IgD-negative memory B cell (primary cell): ENCODE results near the gene C21orf58. TPM values are rescaled to one million over a fixed set of nuclear protein-coding genes. Genes with fewer than 3 reads are reported as not detected.

Source experiments
- H3K27ac Mint-ChIP-seq, 3 donors: one replicate each; pipeline ENCODE4 v1.8.0; 2020 to 2022; ENCODE audit warnings: mild to moderate bottlenecking in 3 of 3, mixed read lengths in 3 of 3, moderate library complexity in 1 of 3
- H3K27me3 Mint-ChIP-seq: one replicate; pipeline ENCODE4 v1.8.0; 2021; ENCODE audit warnings: mixed read lengths
- H3K36me3 Mint-ChIP-seq: one replicate; pipeline ENCODE4 v1.8.0; 2020; ENCODE audit warnings: mild to moderate bottlenecking, mixed read lengths
- H3K4me1 Mint-ChIP-seq, 3 donors: one replicate each; pipeline ENCODE4 v1.8.0; 2020 to 2022; ENCODE audit warnings: mixed read lengths in 3 of 3, mild to moderate bottlenecking in 1 of 3
- H3K4me3 Mint-ChIP-seq, 4 donors: one replicate each; pipeline ENCODE4 v1.8.0; 2020 to 2022; ENCODE audit warnings: mild to moderate bottlenecking in 4 of 4, mixed read lengths in 4 of 4, moderate library complexity in 3 of 4
- H3K9me3 Mint-ChIP-seq, 3 donors: one replicate each; pipeline ENCODE4 v1.8.0; 2020 to 2021; ENCODE audit warnings: mixed read lengths in 3 of 3, mild to moderate bottlenecking in 1 of 3
- polyA plus RNA-seq: library from polyadenylated mRNA; unstranded; fragments of 300-500 nt; fragmentation: Illumina TruSeq; gene quantifications from one replicate; pipeline ENCODE4 v1.2.3, GENCODE V29; 2021

Gene C21orf58
- polyA plus RNA-seq, 1 donor from 2014 or later: 1.3 TPM

- H3K27ac Mint-ChIP-seq: peak overlapping the region; percentile 39 to 84 (median 78)
- peaks cover 26 to 39% (median 31%) of the 10 kb centered on the region in 3 donors for H3K4me1 Mint-ChIP-seq
- H3K27me3 Mint-ChIP-seq: no peaks in the 10 kb centered on the region
- H3K9me3 Mint-ChIP-seq: no peaks in the 10 kb centered on the region
- peak overlapping the region; percentile 45 to 93 (median 90) for H3K4me3 Mint-ChIP-seq
- H3K36me3 Mint-ChIP-seq: peaks cover under 1% of the 10 kb centered on the region
Observed at GRCh38 chr21:46284733-46285132, 38.9 kb downstream of the C21orf58 start.

GRCh38 chr21:46284077-46284644, 39.5 kb downstream of the C21orf58 start:
- peak overlapping the region; percentile 45 to 93 (median 78) for H3K4me3 Mint-ChIP-seq
- H3K27ac Mint-ChIP-seq: peak overlapping the region in 2 of 3 donors; percentile 31 to 68
- H3K4me1 Mint-ChIP-seq: peaks cover 26 to 36% (median 31%) of the 10 kb centered on the region in 3 donors
- no peaks in the 10 kb centered on the region for H3K9me3 Mint-ChIP-seq
- H3K27me3 Mint-ChIP-seq: no peaks in the 10 kb centered on the region
- peaks cover 2% of the 10 kb centered on the region for H3K36me3 Mint-ChIP-seq

- H3K27me3 Mint-ChIP-seq: no peaks in the 10 kb centered on the region
- peaks cover 8% of the 10 kb centered on the region for H3K36me3 Mint-ChIP-seq
- peaks cover 2 to 5% (median 4%) of the 10 kb centered on the region in 3 donors for H3K4me1 Mint-ChIP-seq
- H3K4me3 Mint-ChIP-seq: no peak overlapping the region
- no peak overlapping the region for H3K27ac Mint-ChIP-seq
- no peaks in the 10 kb centered on the region for H3K9me3 Mint-ChIP-seq
Observed at GRCh38 chr21:46274797-46275390, 48.8 kb downstream of the C21orf58 start.

GRCh38 chr21:46273341-46273740, 50.3 kb downstream of the C21orf58 start:
- H3K4me1 Mint-ChIP-seq: peaks cover 2 to 5% (median 4%) of the 10 kb centered on the region in 3 donors
- peak overlapping the region in 2 of 3 donors; percentile 53 to 72 for H3K27ac Mint-ChIP-seq
- H3K36me3 Mint-ChIP-seq: peaks cover 7% of the 10 kb centered on the region
- no peaks in the 10 kb centered on the region for H3K27me3 Mint-ChIP-seq
- no peaks in the 10 kb centered on the region for H3K9me3 Mint-ChIP-seq
- no peak overlapping the region for H3K4me3 Mint-ChIP-seq

- H3K27ac Mint-ChIP-seq: no peak overlapping the region
- no peaks in the 10 kb centered on the region for H3K4me1 Mint-ChIP-seq
- H3K36me3 Mint-ChIP-seq: peaks cover 7% of the 10 kb centered on the region
- H3K4me3 Mint-ChIP-seq: no peak overlapping the region
- H3K27me3 Mint-ChIP-seq: no peaks in the 10 kb centered on the region
- no peaks in the 10 kb centered on the region for H3K9me3 Mint-ChIP-seq
Observed at GRCh38 chr21:46269466-46269865, 54.2 kb downstream of the C21orf58 start.

GRCh38 chr21:46268371-46268770, 55.3 kb downstream of the C21orf58 start:
- Mint-ChIP-seq H3K9me3 (no peaks in the 10 kb centered on the region), H3K4me1 (no peaks in the 10 kb centered on the region), H3K4me3 (no peak overlapping the region), H3K27me3 (no peaks in the 10 kb centered on the region), H3K27ac (no peak overlapping the region), H3K36me3 (peaks cover 9% of the 10 kb centered on the region)

- H3K27ac Mint-ChIP-seq: no peak overlapping the region
- no peaks in the 10 kb centered on the region for H3K9me3 Mint-ChIP-seq
- H3K27me3 Mint-ChIP-seq: no peaks in the 10 kb centered on the region
- H3K4me3 Mint-ChIP-seq: no peak overlapping the region
- no peaks in the 10 kb centered on the region for H3K4me1 Mint-ChIP-seq
- peaks cover 7% of the 10 kb centered on the region for H3K36me3 Mint-ChIP-seq
Observed at GRCh38 chr21:46266946-46267345, 56.7 kb downstream of the C21orf58 start.

GRCh38 chr21:46265736-46266525, 57.7 kb downstream of the C21orf58 start:
- Mint-ChIP-seq H3K4me1 (no peaks in the 10 kb centered on the region), H3K9me3 (no peaks in the 10 kb centered on the region), H3K36me3 (peaks cover 7% of the 10 kb centered on the region), H3K4me3 (no peak overlapping the region), H3K27me3 (no peaks in the 10 kb centered on the region), H3K27ac (peak overlapping the region in 1 of 3 donors; percentile 82)

GRCh38 chr21:46264690-46265144, 59.0 kb downstream of the C21orf58 start:
- Mint-ChIP-seq H3K4me1 (no peaks in the 10 kb centered on the region), H3K36me3 (peaks cover 7% of the 10 kb centered on the region), H3K9me3 (no peaks in the 10 kb centered on the region), H3K27ac (no peak overlapping the region), H3K4me3 (no peak overlapping the region), H3K27me3 (no peaks in the 10 kb centered on the region)

GRCh38 chr21:46264046-46264689, 59.5 kb downstream of the C21orf58 start:
- Mint-ChIP-seq H3K9me3 (no peaks in the 10 kb centered on the region), H3K4me3 (no peak overlapping the region), H3K27ac (no peak overlapping the region), H3K36me3 (peaks cover 7% of the 10 kb centered on the region), H3K27me3 (no peaks in the 10 kb centered on the region), H3K4me1 (no peaks in the 10 kb centered on the region)

GRCh38 chr21:46256501-46256994, 67.1 kb downstream of the C21orf58 start:
- H3K27ac Mint-ChIP-seq: peak overlapping the region in 1 of 3 donors; percentile 31
- H3K9me3 Mint-ChIP-seq: peaks cover 0 to 2% (median 0%) of the 10 kb centered on the region in 3 donors
- H3K4me3 Mint-ChIP-seq: no peak overlapping the region
- H3K36me3 Mint-ChIP-seq: peaks cover 4% of the 10 kb centered on the region
- H3K4me1 Mint-ChIP-seq: peaks cover 9 to 20% (median 19%) of the 10 kb centered on the region in 3 donors
- H3K27me3 Mint-ChIP-seq: no peaks in the 10 kb centered on the region

- Mint-ChIP-seq H3K4me1 (peaks cover 9 to 21% (median 19%) of the 10 kb centered on the region in 3 donors), H3K27ac (no peak overlapping the region), H3K36me3 (peaks cover 4% of the 10 kb centered on the region), H3K9me3 (peaks cover 0 to 2% (median 0%) of the 10 kb centered on the region in 3 donors), H3K27me3 (no peaks in the 10 kb centered on the region), H3K4me3 (peak overlapping the region in 1 of 4 donors; percentile 3)
Observed at GRCh38 chr21:46255758-46256337, 67.8 kb downstream of the C21orf58 start.

GRCh38 chr21:46255166-46255565, 68.5 kb downstream of the C21orf58 start:
- H3K27me3 Mint-ChIP-seq: no peaks in the 10 kb centered on the region
- H3K36me3 Mint-ChIP-seq: peaks cover 4% of the 10 kb centered on the region
- peaks cover 9 to 28% (median 24%) of the 10 kb centered on the region in 3 donors for H3K4me1 Mint-ChIP-seq
- H3K4me3 Mint-ChIP-seq: no peak overlapping the region
- H3K9me3 Mint-ChIP-seq: peaks cover 0 to 2% (median 0%) of the 10 kb centered on the region in 3 donors
- H3K27ac Mint-ChIP-seq: peak overlapping the region; percentile 44 to 95 (median 79)

- Mint-ChIP-seq H3K27ac (peak overlapping the region in 2 of 3 donors; percentile 95), H3K36me3 (peaks cover 6% of the 10 kb centered on the region), H3K4me1 (peaks cover 9 to 32% (median 24%) of the 10 kb centered on the region in 3 donors), H3K27me3 (no peaks in the 10 kb centered on the region), H3K4me3 (peak overlapping the region in 3 of 4 donors; percentile 31 to 85 (median 48)), H3K9me3 (peaks cover 0 to 2% (median 0%) of the 10 kb centered on the region in 3 donors)
Observed at GRCh38 chr21:46254208-46254975, 69.3 kb downstream of the C21orf58 start.
